Thoracic aorta (tissue), 2 donors: ENCODE measurements around the gene FAM13C. TPM values are rescaled to one million over a fixed set of nuclear protein-coding genes. Genes with fewer than 3 reads are reported as not detected.

Experiments
- ATAC-seq: fragments of 150-250 bp; one replicate; pipeline ENCODE4 v1.8.0; 2017; ENCODE audit warnings: low read depth; ENCODE audit not compliant: insufficient number of reproducible peaks, low FRiP score
- DNase-seq: peaks from one replicate; pipeline ENCODE4 v3.0.0-alpha.2; 2020; ENCODE audit warnings: low spot score
- H3K27ac ChIP-seq, 2 donors: fragments of 200-600 bp; sonication (generic); 1 replicate in 1 of 2; 2 replicates in 1 of 2; pipeline ENCODE4 v1.5.1; 2016; ENCODE audit warnings: mild to moderate bottlenecking in 2 of 2, moderate library complexity in 2 of 2
- H3K27me3 ChIP-seq: fragments of 200-600 bp; sonication (generic); replicated peaks from 2 replicates; pipeline ENCODE4 v1.6.0; 2016; ENCODE audit warnings: mild to moderate bottlenecking; ENCODE audit not compliant: insufficient read depth
- H3K36me3 ChIP-seq: fragments of 200-600 bp; sonication (generic); one replicate; pipeline ENCODE4 v1.5.1; 2016
- H3K4me1 ChIP-seq, 2 donors: fragments of 200-600 bp; sonication (generic); 1 replicate in 1 of 2; 2 replicates in 1 of 2; pipeline versions ENCODE4 v1.5.1 to v1.6.0; 2016; ENCODE audit warnings: low read depth in 2 of 2, mild to moderate bottlenecking in 1 of 2; ENCODE audit not compliant: control insufficient read depth in 1 of 2
- H3K4me3 ChIP-seq: fragments of 200-600 bp; sonication (generic); 2 replicates; pipeline ENCODE4 v1.5.1; 2016; ENCODE audit warnings: mild to moderate bottlenecking
- H3K9me3 ChIP-seq: fragments of 200-600 bp; sonication (generic); 2 replicates; pipeline ENCODE4 v1.5.1; 2016
- CTCF ChIP-seq: fragments of 200-600 bp; sonication (generic); IDR thresholded peaks from one replicate; pipeline ENCODE4 v1.5.1; 2019; ENCODE audit warnings: antibody characterized with exemption
- total RNA-seq, 2 donors: library from RNA; depleted of rRNA; stranded (reverse); fragments of >200 nt; gene quantifications; one replicate each; pipeline versions ENCODE4 v1.1.0 to v1.2.3, GENCODE V29; 2016

FAM13C gene
- total RNA-seq, 2 donors from 2014 or later, result 20.4 to 30.9 TPM

GRCh38 chr10:59284118-59284975 lies 78.0 kb downstream of the FAM13C start:
- ATAC-seq, result no peak
- peaks cover 0 to 32% of the 10 kb centered on the region in 2 donors for H3K4me1 ChIP-seq

GRCh38 chr10:59283456-59284091 lies 78.8 kb downstream of the FAM13C start:
- no peak overlapping the region for H3K4me3 ChIP-seq
- peaks cover 0 to 33% of the 10 kb centered on the region in 2 donors for H3K4me1 ChIP-seq
- H3K9me3 ChIP-seq, result no peaks in the 10 kb centered on the region
- ATAC-seq (no peak), DNase-seq (no peak)
- H3K36me3 ChIP-seq, result no peaks in the 10 kb centered on the region
- no peak overlapping the region for H3K27ac ChIP-seq
- no peak for TF ChIP-seq CTCF
- no peaks in the 10 kb centered on the region for H3K27me3 ChIP-seq

More at GRCh38 chr10:59284118-59284975, 78.0 kb downstream of the FAM13C start:
- no peak for DNase-seq
- H3K9me3 ChIP-seq, result no peaks in the 10 kb centered on the region
- no peaks in the 10 kb centered on the region for H3K36me3 ChIP-seq
- no peak overlapping the region for H3K4me3 ChIP-seq
- H3K27ac ChIP-seq, result no peak overlapping the region
- no peaks in the 10 kb centered on the region for H3K27me3 ChIP-seq
- no peak for TF ChIP-seq CTCF

GRCh38 chr10:59281861-59282260 lies 80.5 kb downstream of the FAM13C start:
- Histone ChIP-seq H3K27ac (no peak overlapping the region), H3K9me3 (no peaks in the 10 kb centered on the region), H3K4me1 (peaks cover 0 to 33% of the 10 kb centered on the region in 2 donors), H3K36me3 (no peaks in the 10 kb centered on the region), H3K4me3 (no peak overlapping the region), H3K27me3 (no peaks in the 10 kb centered on the region)
- DNase-seq, result no peak
- no peak for TF ChIP-seq CTCF
- ATAC-seq, result no peak

- no peak for TF ChIP-seq CTCF
- no peak overlapping the region for H3K4me3 ChIP-seq
- H3K27me3 ChIP-seq, result no peaks in the 10 kb centered on the region
- no peaks in the 10 kb centered on the region for H3K9me3 ChIP-seq
- H3K36me3 ChIP-seq, result no peaks in the 10 kb centered on the region
- ATAC-seq, result no peak
- no peak overlapping the region for H3K27ac ChIP-seq
- no peak for DNase-seq
- peaks cover 0 to 33% of the 10 kb centered on the region in 2 donors for H3K4me1 ChIP-seq
These were observed 82.3 kb downstream of the FAM13C start for GRCh38 chr10:59279991-59280505.

GRCh38 chr10:59279476-59279875 lies 82.9 kb downstream of the FAM13C start:
- Histone ChIP-seq H3K27me3 (no peaks in the 10 kb centered on the region), H3K9me3 (no peaks in the 10 kb centered on the region), H3K4me1 (peaks cover 0 to 31% of the 10 kb centered on the region in 2 donors), H3K4me3 (no peak overlapping the region), H3K36me3 (no peaks in the 10 kb centered on the region), H3K27ac (no peak overlapping the region)
- DNase-seq (no peak), ATAC-seq (no peak)
- no peak for TF ChIP-seq CTCF
